Hepatocyte (in vitro differentiated cells): Measurements from ENCODE around the gene PELI3. TPM values are rescaled to one million over a fixed set of nuclear protein-coding genes. Genes with fewer than 3 reads are reported as not detected.

Experiments used
- DNase-seq: peaks from one replicate; pipeline ENCODE4 v3.0.0-alpha.2; 2016; ENCODE audit warnings: low spot score
- H2AFZ ChIP-seq: fragments of 200-600 bp; sonication (generic); 2 replicates; pipeline ENCODE4 v1.6.0; 2016; ENCODE audit warnings: antibody characterized with exemption, mild to moderate bottlenecking
- H3K27ac ChIP-seq: fragments of 200-600 bp; sonication (generic); 2 replicates; pipeline ENCODE4 v1.5.1; 2016; ENCODE audit warnings: mild to moderate bottlenecking
- H3K27me3 ChIP-seq: fragments of 200-600 bp; sonication (generic); 2 replicates; pipeline ENCODE4 v1.6.1; 2016
- H3K36me3 ChIP-seq: fragments of 200-600 bp; sonication (generic); replicated peaks from 2 replicates; pipeline ENCODE4 v1.5.1; 2016; ENCODE audit warnings: low read depth; ENCODE audit not compliant: insufficient read depth
- H3K4me1 ChIP-seq: fragments of 200-600 bp; sonication (generic); 2 replicates; pipeline ENCODE4 v1.5.1; 2016; ENCODE audit warnings: mild to moderate bottlenecking, moderate library complexity; ENCODE audit not compliant: insufficient read depth
- H3K4me2 ChIP-seq: fragments of 200-600 bp; sonication (generic); 2 replicates; pipeline ENCODE4 v1.6.0; 2016
- H3K4me3 ChIP-seq: fragments of 200-600 bp; sonication (generic); 2 replicates; pipeline ENCODE4 v1.5.1; 2016; ENCODE audit warnings: mild to moderate bottlenecking
- H3K79me2 ChIP-seq: fragments of 200-600 bp; sonication (generic); 2 replicates; pipeline ENCODE4 v1.6.0; 2017; ENCODE audit warnings: mild to moderate bottlenecking
- H3K9me2 ChIP-seq: fragments of 200-600 bp; sonication (generic); replicated peaks from 2 replicates; pipeline ENCODE4 v1.6.0; 2017; ENCODE audit warnings: mild to moderate bottlenecking; ENCODE audit not compliant: insufficient read depth
- H3K9me3 ChIP-seq: fragments of 200-600 bp; sonication (generic); 2 replicates; pipeline ENCODE4 v1.5.1; 2016; ENCODE audit warnings: low read depth, mild to moderate bottlenecking
- H4K20me1 ChIP-seq: fragments of 200-600 bp; sonication (generic); 2 replicates; pipeline ENCODE4 v1.6.0; 2016; ENCODE audit warnings: mild to moderate bottlenecking; ENCODE audit not compliant: insufficient read depth, poor library complexity, severe bottlenecking
- CTCF ChIP-seq: fragments of 200-600 bp; sonication (generic); IDR thresholded peaks from 2 replicates; pipeline ENCODE4 v1.5.1; 2016; ENCODE audit warnings: antibody characterized with exemption, mild to moderate bottlenecking; ENCODE audit not compliant: poor library complexity
- EZH2 ChIP-seq: fragments of 200-600 bp; sonication (generic); IDR thresholded peaks from 2 replicates; pipeline ENCODE4 v1.6.1; 2016; ENCODE audit warnings: antibody characterized with exemption, mild to moderate bottlenecking, borderline replicate concordance
- EZH2phosphoT487 ChIP-seq: fragments of 200-600 bp; sonication (generic); IDR thresholded peaks from one replicate; pipeline ENCODE4 v1.6.1; 2018; ENCODE audit warnings: antibody characterized with exemption, mild to moderate bottlenecking, low read depth, moderate library complexity; ENCODE audit not compliant: unreplicated experiment, severe bottlenecking
- WGBS: methylation state at CpG from one replicate; pipeline ENCODE4 v1.1.6; 2016; ENCODE audit warnings: low lambda C conversion rate; ENCODE audit errors: missing lambda C conversion rate; 5-methylcytosine and 5-hydroxymethylcytosine counted together
- polyA plus RNA-seq: library from polyadenylated mRNA; unstranded; fragments of >200 nt; fragmentation: Nextera tagmentation; extraction: Ambion mirVana; gene quantifications from 2 replicates; pipeline ENCODE4 v1.2.1, GENCODE V29; 2016
- total RNA-seq: library from RNA; depleted of rRNA; stranded (reverse); fragments of >200 nt; gene quantifications from 2 replicates; pipeline ENCODE4 v1.2.3, GENCODE V29; 2014

PELI3 gene
- total and polyA plus RNA-seq, 2 experiments from 2014 or later, result 6.7 to 10.9 TPM

DNA sequence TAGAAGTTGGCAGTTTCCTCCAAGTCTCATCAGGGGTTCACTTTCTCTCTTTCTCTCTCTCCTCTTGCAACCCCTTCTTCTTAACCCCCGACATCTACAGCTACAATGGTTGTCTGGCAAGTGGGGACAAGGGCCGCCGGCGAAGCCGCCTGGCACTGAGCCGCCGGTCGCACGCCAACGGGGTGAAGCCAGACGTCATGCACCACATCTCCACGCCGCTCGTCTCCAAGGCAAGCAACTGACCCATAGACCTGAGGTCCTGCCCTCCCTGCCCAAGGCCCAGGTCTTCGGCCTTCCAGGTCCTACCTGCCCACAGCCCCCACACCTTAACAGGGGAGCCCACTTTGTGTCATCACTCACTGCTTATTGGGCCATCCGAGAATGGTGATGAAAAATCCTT, 4.4 kb downstream of the PELI3 start:
- no peak overlapping the region for H3K4me2 ChIP-seq
- H3K27ac ChIP-seq, result no peak overlapping the region
- no peaks in the 10 kb centered on the region for H3K36me3 ChIP-seq
- peaks cover 2% of the 10 kb centered on the region for H3K79me2 ChIP-seq
- DNase-seq, result no peak
- H3K9me3 ChIP-seq, result no peaks in the 10 kb centered on the region
- peaks cover 8% of the 10 kb centered on the region for H3K4me1 ChIP-seq
- no peaks in the 10 kb centered on the region for H3K27me3 ChIP-seq
- no peaks in the 10 kb centered on the region for H3K9me2 ChIP-seq
- H4K20me1 ChIP-seq, result no peaks in the 10 kb centered on the region
- WGBS, result 98% methylated on average over 15 of the region's 16 CpGs
- H3K4me3 ChIP-seq, result no peak overlapping the region
- TF ChIP-seq EZH2, result no peak
- no peak for TF ChIP-seq CTCF
- TF ChIP-seq EZH2phosphoT487, result no peak
- H2AFZ ChIP-seq, result no peak overlapping the region

DNA sequence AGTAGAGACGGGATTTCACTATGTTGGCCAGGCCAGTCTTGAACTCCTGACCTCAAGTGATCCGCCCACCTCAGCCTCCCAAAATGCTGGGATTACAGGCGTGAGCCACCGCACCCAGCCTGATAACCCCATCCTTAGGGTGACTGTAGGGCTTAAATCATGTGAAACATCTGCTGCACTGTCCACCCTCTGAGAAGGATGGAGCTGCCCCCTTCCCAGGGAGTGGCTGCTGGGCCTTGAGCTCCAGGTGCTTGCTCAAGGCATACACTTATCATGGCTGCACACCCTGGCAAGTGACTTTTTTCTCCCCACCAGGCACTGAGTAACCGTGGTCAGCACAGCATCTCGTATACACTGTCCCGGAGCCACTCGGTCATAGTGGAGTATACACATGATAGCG, 5.3 kb downstream of the PELI3 start:
- no peaks in the 10 kb centered on the region for H3K9me3 ChIP-seq
- H4K20me1 ChIP-seq, result no peaks in the 10 kb centered on the region
- no peak for TF ChIP-seq EZH2phosphoT487
- no peak for TF ChIP-seq CTCF
- no peak for TF ChIP-seq EZH2
- H2AFZ ChIP-seq, result no peak overlapping the region
- no peak overlapping the region for H3K4me2 ChIP-seq
- no peak for DNase-seq
- no peak overlapping the region for H3K4me3 ChIP-seq
- no peaks in the 10 kb centered on the region for H3K27me3 ChIP-seq
- no peak overlapping the region for H3K27ac ChIP-seq
- H3K79me2 ChIP-seq, result peaks cover 2% of the 10 kb centered on the region
- no peaks in the 10 kb centered on the region for H3K36me3 ChIP-seq
- H3K4me1 ChIP-seq, result peaks cover 8% of the 10 kb centered on the region
- WGBS, result 94% methylated on average over 9 of the region's 9 CpGs
- H3K9me2 ChIP-seq, result no peaks in the 10 kb centered on the region

DNA sequence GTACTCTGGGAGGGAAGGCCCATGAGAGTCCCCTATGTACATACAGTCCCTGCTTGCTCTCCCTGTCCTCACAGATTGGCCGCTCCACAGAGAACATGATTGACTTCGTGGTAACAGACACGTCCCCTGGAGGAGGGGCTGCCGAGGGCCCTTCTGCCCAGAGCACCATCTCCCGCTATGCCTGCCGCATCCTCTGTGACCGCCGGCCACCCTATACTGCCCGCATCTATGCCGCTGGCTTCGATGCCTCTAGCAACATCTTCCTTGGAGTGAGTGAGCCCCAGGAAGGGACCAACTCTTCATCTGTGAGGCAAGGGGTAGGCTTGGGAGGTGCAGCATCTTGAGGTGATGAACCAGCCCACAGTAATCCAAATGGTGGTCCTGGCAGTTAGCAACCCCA, 6.5 kb downstream of the PELI3 start:
- Histone ChIP-seq H3K27ac (no peak overlapping the region), H3K36me3 (no peaks in the 10 kb centered on the region), H3K4me2 (no peak overlapping the region), H3K27me3 (no peaks in the 10 kb centered on the region), H3K4me1 (no peaks in the 10 kb centered on the region), H3K4me3 (no peak overlapping the region), H3K9me2 (no peaks in the 10 kb centered on the region), H4K20me1 (no peaks in the 10 kb centered on the region), H2AFZ (no peak overlapping the region), H3K79me2 (peaks cover 2% of the 10 kb centered on the region), H3K9me3 (no peaks in the 10 kb centered on the region)
- no peak for DNase-seq
- WGBS, result 96% methylated on average over 11 of the region's 11 CpGs
- no peak for TF ChIP-seq EZH2phosphoT487
- no peak for TF ChIP-seq EZH2
- TF ChIP-seq CTCF, result no peak
